ENCODE results near the gene FTCD. TPM values are rescaled to one million over a fixed set of nuclear protein-coding genes. Genes with fewer than 3 reads are reported as not detected.

Gene FTCD
- total and polyA plus RNA-seq, 2 of the 8 experiments (the other 6 are each of a cell fraction or from before 2014, with no cell fraction given), result 3.3 to 4.9 TPM

- H3K23ac ChIP-seq (ENCODE audit: insufficient read length), result no peak overlapping the region
- no peak overlapping the region for H2BK20ac ChIP-seq (ENCODE audit: low read length)
- H3K14ac ChIP-seq (ENCODE audit: insufficient read length), result no peak overlapping the region
- POLR2A ChIA-PET (ENCODE audit: partially characterized antibody), result no interaction called here
- no peaks in the 10 kb centered on the region for H3K27me3 ChIP-seq (replicated peaks in 1 of 4; ENCODE audit: control insufficient read depth in 3 of 4, extremely low read depth in 1 of 4, insufficient read depth in 3 of 4, low read length in 3 of 4)
- H3K79me2 ChIP-seq (ENCODE audit: control insufficient read depth in 1 of 2, insufficient read depth in 2 of 2, low read length in 2 of 2), result no peaks in the 10 kb centered on the region
- no peaks in the 10 kb centered on the region for H3K36me3 ChIP-seq (ENCODE audit: control insufficient read depth in 2 of 4, insufficient read depth in 4 of 4, low read length in 3 of 4)
- no peak overlapping the region for H2AFZ ChIP-seq (ENCODE audit: low read length)
- peak overlapping the region; percentile 52; the same call in 1 of the 2 replicates for H2BK12ac ChIP-seq (ENCODE audit: low read depth, low read length)
- no peak overlapping the region for H2BK5ac ChIP-seq (ENCODE audit: low read depth, low read length)
- H2BK15ac ChIP-seq (ENCODE audit: low read length), result no peak overlapping the region
- H3K79me1 ChIP-seq (ENCODE audit: low read depth, low read length), result no peaks in the 10 kb centered on the region
- no peak overlapping the region for H4K91ac ChIP-seq (replicated peaks; ENCODE audit: insufficient read length, low read length)
- H3K18ac ChIP-seq (ENCODE audit: extremely low read depth, low read length), result no peak overlapping the region
- no peak overlapping the region for H2BK120ac ChIP-seq (replicated peaks; ENCODE audit: low read depth, low read length)
- H3K23me2 ChIP-seq (ENCODE audit: low read depth, low read length), result peaks cover 5% of the 10 kb centered on the region; the same call in 1 of the 2 replicates
- 81% methylated on average over 4 of the region's 4 CpGs; no CpG with 5 or more reads in 1 of the 2 experiments for WGBS, 2 experiments (ENCODE audit: extremely low coverage in 1 of 2, insufficient coverage in 1 of 2, insufficient read length in 1 of 2, insufficient replicate concordance in 2 of 2, low coverage in 1 of 2, low lambda C conversion rate in 2 of 2, missing lambda C conversion rate in 1 of 2)
- H3K4me2 ChIP-seq (ENCODE audit: insufficient read depth in 1 of 2, low read depth in 2 of 2, low read length in 2 of 2), result no peak overlapping the region
- FAIRE-seq (no peak), DNase-seq (ENCODE audit: low read depth in 1 of 2, low spot score in 2 of 2) (no peak)
- H3K4me1 ChIP-seq (replicated peaks in 1 of 4; ENCODE audit: control insufficient read depth in 3 of 4, insufficient read depth in 4 of 4, low read length in 3 of 4), result no peaks in the 10 kb centered on the region
- H2AK5ac ChIP-seq (ENCODE audit: low read depth, low read length), result no peak overlapping the region
- peaks cover 19 to 33% of the 10 kb centered on the region in 2 experiments for H3K9me3 ChIP-seq (ENCODE audit: insufficient read depth in 2 of 2, low read depth in 1 of 2, low read length in 1 of 2)
- no peak overlapping the region for H3K4ac ChIP-seq (replicated peaks; ENCODE audit: insufficient read length, low read depth, low read length)
- no peak overlapping the region for H3K27ac ChIP-seq (ENCODE audit: low read depth, low read length)
- no peak overlapping the region for H3K9ac ChIP-seq (replicated peaks in 1 of 4; ENCODE audit: extremely low read depth in 1 of 4, low read depth in 3 of 4, low read length in 3 of 4)
- CTCF ChIA-PET (ENCODE audit: partially characterized antibody), result no interaction called here
- no peak overlapping the region for H4K8ac ChIP-seq (ENCODE audit: extremely low read depth, insufficient read depth, low read length)
- peaks cover 0 to 4% of the 10 kb centered on the region in 2 experiments for H4K20me1 ChIP-seq (replicated peaks in 1 of 2; ENCODE audit: control insufficient read depth in 1 of 2, insufficient read depth in 2 of 2, low read length in 2 of 2)
- peak overlapping the region; percentile 99 for H3K56ac ChIP-seq (replicated peaks; ENCODE audit: insufficient read length, low read depth, low read length)
- no peak overlapping the region for H3K4me3 ChIP-seq (ENCODE audit: extremely low read depth in 1 of 4, insufficient read depth in 2 of 4, low read depth in 3 of 4, low read length in 4 of 4)
- no peak overlapping the region for H4K5ac ChIP-seq (ENCODE audit: insufficient read length, low read depth, low read length)
- TF ChIP-seq POLR2A (IDR thresholded peaks at IDR 0.05; ENCODE audit: control extremely low read depth in 1 of 2, low read depth in 2 of 2, low read length in 2 of 2), result no peak
- TF ChIP-seq RFX5 (IDR thresholded peaks at IDR 0.05; ENCODE audit: borderline replicate concordance, low read depth, low read length), result no peak
- TF ChIP-seq ATF2 (IDR thresholded peaks at IDR 0.05; ENCODE audit: low read length), result no peak
- no peak for TF ChIP-seq SP4 (IDR thresholded peaks at IDR 0.05; ENCODE audit: low read length)
- TF ChIP-seq ZNF274 (IDR thresholded peaks at IDR 0.05; ENCODE audit: borderline replicate concordance, extremely low read depth, low read length), result no peak
- TF ChIP-seq RNF2 (IDR thresholded peaks at IDR 0.05; ENCODE audit: borderline replicate concordance, low read depth, low read length, missing control alignments, poor library complexity, severe bottlenecking), result no peak
- TF ChIP-seq RBBP5 (IDR thresholded peaks at IDR 0.05; ENCODE audit: borderline replicate concordance, low read depth, low read length), result no peak
- TF ChIP-seq KDM1A (IDR thresholded peaks at IDR 0.05; ENCODE audit: borderline replicate concordance, low read length), result no peak
- no peak for TF ChIP-seq PHF8 (conservative IDR thresholded peaks at IDR 0.05; ENCODE audit: low read depth, low read length)
- TF ChIP-seq EZH2 (IDR thresholded peaks at IDR 0.05; ENCODE audit: low read depth, low read length, severe bottlenecking), result no peak
- no peak for TF ChIP-seq SIN3A (conservative IDR thresholded peaks at IDR 0.05 in 1 of 2, IDR thresholded peaks at IDR 0.05 in 1 of 2; ENCODE audit: low read depth in 1 of 2, low read length in 2 of 2)
- TF ChIP-seq MAX (IDR thresholded peaks at IDR 0.05), result no peak
Observed at GRCh38 chr21:46091118-46091517, 64.3 kb downstream of the FTCD start.

All from H1 (cell line).